Activated T-helper 2 cell treated with anti-CD3 and anti-CD28 coated beads, Interferon-gamma antibody, Interleukin-2, Interleukin-4, amounts not matched to agents 10 μg/mL and 5 μg/mL and 100 μg/mL, durations not matched to agents 14 hours and 24 hours and 36 hours (primary cell): ENCODE data around the gene CDK13. TPM values are rescaled to one million over a fixed set of nuclear protein-coding genes. Genes with fewer than 3 reads are reported as not detected.

Experiments
- DNase-seq: peaks from one replicate; pipeline ENCODE4 v3.0.0; 2021; ENCODE audit warnings: low spot score
- H3K27ac Mint-ChIP-seq: one replicate; pipeline ENCODE4 v1.8.0; 2021; ENCODE audit warnings: mixed read lengths
- H3K27me3 Mint-ChIP-seq: one replicate; pipeline ENCODE4 v1.8.0; 2021; ENCODE audit warnings: low read depth, mixed read lengths
- H3K36me3 Mint-ChIP-seq: one replicate; pipeline ENCODE4 v1.8.0; 2021; ENCODE audit warnings: low read depth, mixed read lengths
- H3K4me1 Mint-ChIP-seq: one replicate; pipeline ENCODE4 v1.8.0; 2021; ENCODE audit warnings: low read depth, mixed read lengths
- H3K4me3 Mint-ChIP-seq: one replicate; pipeline ENCODE4 v1.8.0; 2021; ENCODE audit warnings: low read depth, mild to moderate bottlenecking, moderate library complexity, mixed read lengths
- H3K9me3 Mint-ChIP-seq: one replicate; pipeline ENCODE4 v1.8.0; 2021; ENCODE audit warnings: mixed read lengths
- intact Hi-C: fragments of 100-400 bp; cut with micrococcal nuclease; formaldehyde crosslinking; loops from one replicate; pipeline ENCODE4 v1.15.1; 2023
- total RNA-seq: library from RNA; stranded (reverse); gene quantifications from 2 replicates; pipeline ENCODE4 v1.2.3, GENCODE V29; 2022

CDK13 gene
- total RNA-seq, 1 donor from 2014 or later: 45.5 TPM

- Mint-ChIP-seq H3K4me3 (no peak overlapping the region), H3K4me1 (no peaks in the 10 kb centered on the region), H3K27ac (no peak overlapping the region), H3K27me3 (peaks cover 21% of the 10 kb centered on the region), H3K9me3 (no peaks in the 10 kb centered on the region), H3K36me3 (no peaks in the 10 kb centered on the region)
- DNase-seq: no peak
- intact Hi-C loops: no loop called here
Observed at GRCh38 chr7:39926111-39926510, 23.9 kb upstream of the CDK13 start.

- Mint-ChIP-seq H3K27ac (no peak overlapping the region), H3K4me3 (no peak overlapping the region), H3K9me3 (no peaks in the 10 kb centered on the region), H3K4me1 (no peaks in the 10 kb centered on the region), H3K36me3 (no peaks in the 10 kb centered on the region), H3K27me3 (peaks cover 16% of the 10 kb centered on the region)
- intact Hi-C loops: no loop called here
- no peak for DNase-seq
Observed at GRCh38 chr7:39927018-39927417, 23.0 kb upstream of the CDK13 start.

GRCh38 chr7:39934132-39934531, 15.9 kb upstream of the CDK13 start:
- Mint-ChIP-seq H3K27ac (no peak overlapping the region), H3K4me1 (no peaks in the 10 kb centered on the region), H3K36me3 (no peaks in the 10 kb centered on the region), H3K9me3 (no peaks in the 10 kb centered on the region), H3K4me3 (no peak overlapping the region), H3K27me3 (peaks cover 12% of the 10 kb centered on the region)
- intact Hi-C loops: no loop called here
- DNase-seq: no peak

GRCh38 chr7:39936761-39937160, 13.3 kb upstream of the CDK13 start:
- Mint-ChIP-seq H3K4me1 (no peaks in the 10 kb centered on the region), H3K36me3 (no peaks in the 10 kb centered on the region), H3K27ac (no peak overlapping the region), H3K27me3 (peaks cover 9% of the 10 kb centered on the region), H3K4me3 (no peak overlapping the region), H3K9me3 (no peaks in the 10 kb centered on the region)
- DNase-seq: no peak
- intact Hi-C loops: no loop called here

GRCh38 chr7:39937366-39938153, 12.5 kb upstream of the CDK13 start:
- Mint-ChIP-seq H3K36me3 (no peaks in the 10 kb centered on the region), H3K27ac (no peak overlapping the region), H3K9me3 (no peaks in the 10 kb centered on the region), H3K4me3 (no peak overlapping the region), H3K27me3 (peaks cover 9% of the 10 kb centered on the region), H3K4me1 (no peaks in the 10 kb centered on the region)
- intact Hi-C loops: no loop called here
- no peak for DNase-seq

- Mint-ChIP-seq H3K4me3 (no peak overlapping the region), H3K27ac (no peak overlapping the region), H3K36me3 (no peaks in the 10 kb centered on the region), H3K27me3 (no peaks in the 10 kb centered on the region), H3K9me3 (no peaks in the 10 kb centered on the region), H3K4me1 (peaks cover 4% of the 10 kb centered on the region)
- intact Hi-C loops: no loop called here
- DNase-seq: no peak
Observed at GRCh38 chr7:39942883-39943282, 7.2 kb upstream of the CDK13 start.

- no peaks in the 10 kb centered on the region for H3K9me3 Mint-ChIP-seq
- DNase-seq: no peak
- H3K4me1 Mint-ChIP-seq: peaks cover 14% of the 10 kb centered on the region
- peaks cover 2% of the 10 kb centered on the region for H3K36me3 Mint-ChIP-seq
- H3K27ac Mint-ChIP-seq: no peak overlapping the region
- intact Hi-C loops: no loop called here
- no peaks in the 10 kb centered on the region for H3K27me3 Mint-ChIP-seq
- H3K4me3 Mint-ChIP-seq: no peak overlapping the region
Observed at GRCh38 chr7:39946693-39947092, 3.4 kb upstream of the CDK13 start.

- H3K4me3 Mint-ChIP-seq: peak overlapping the region; percentile 88
- intact Hi-C loops: loop anchor here (2.0 kb wide), 2 partner anchors 326 to 360 kb away; partner anchors contain the start of gene RALA
- H3K9me3 Mint-ChIP-seq: no peaks in the 10 kb centered on the region
- peaks cover 15% of the 10 kb centered on the region for H3K36me3 Mint-ChIP-seq
- peaks cover 25% of the 10 kb centered on the region for H3K4me1 Mint-ChIP-seq
- H3K27me3 Mint-ChIP-seq: no peaks in the 10 kb centered on the region
- peak overlapping the region; percentile 99 for H3K27ac Mint-ChIP-seq
- DNase-seq: no peak
Observed at GRCh38 chr7:39948375-39948955, 1.6 kb upstream of the CDK13 start.

- peak overlapping the region; percentile 88 for H3K4me3 Mint-ChIP-seq
- peak; percentile 99 for DNase-seq
- intact Hi-C loops: loop anchor here (1.0 to 2.0 kb wide), 3 partner anchors 185 to 360 kb away; partner anchors contain the start of genes MPLKIP and RALA
- peaks cover 25% of the 10 kb centered on the region for H3K4me1 Mint-ChIP-seq
- no peaks in the 10 kb centered on the region for H3K9me3 Mint-ChIP-seq
- H3K27ac Mint-ChIP-seq: peak overlapping the region; percentile 99
- H3K36me3 Mint-ChIP-seq: peaks cover 18% of the 10 kb centered on the region
- no peaks in the 10 kb centered on the region for H3K27me3 Mint-ChIP-seq
Observed at GRCh38 chr7:39948956-39949928, 814 bp upstream of the CDK13 start.

GRCh38 chr7:39950473-39951225, 593 bp downstream of the CDK13 start:
- H3K36me3 Mint-ChIP-seq: peaks cover 32% of the 10 kb centered on the region
- intact Hi-C loops: loop anchor here (1.0 to 10.0 kb wide), 5 partner anchors 54 to 383 kb away; partner anchors contain the start of gene YAE1
- no peaks in the 10 kb centered on the region for H3K27me3 Mint-ChIP-seq
- H3K4me3 Mint-ChIP-seq: peak overlapping the region; percentile 88
- peaks cover 32% of the 10 kb centered on the region for H3K4me1 Mint-ChIP-seq
- no peaks in the 10 kb centered on the region for H3K9me3 Mint-ChIP-seq
- H3K27ac Mint-ChIP-seq: peak overlapping the region; percentile 99
- peak; percentile 35 for DNase-seq

- intact Hi-C loops: loop anchor here (1.0 to 10.0 kb wide), 6 partner anchors 35 to 384 kb away; partner anchors contain the start of gene YAE1
- Mint-ChIP-seq H3K27ac (peak overlapping the region; percentile 54), H3K4me1 (peaks cover 36% of the 10 kb centered on the region), H3K4me3 (peak overlapping the region; percentile 96), H3K36me3 (peaks cover 37% of the 10 kb centered on the region), H3K27me3 (no peaks in the 10 kb centered on the region), H3K9me3 (no peaks in the 10 kb centered on the region)
- DNase-seq: peak; percentile 60
Observed at GRCh38 chr7:39951226-39952194, 1.5 kb downstream of the CDK13 start.
